Tibial nerve (tissue), 4 donors: Measurements from ENCODE around the gene SDHD.

Experiments
- EP300 ChIP-seq, 2 donors: sonication (generic); formaldehyde crosslinking; IDR thresholded peaks; one replicate each; pipeline ENCODE4 v1.6.1; 2017; ENCODE audit warnings: antibody characterized with exemption in 2 of 2, mild to moderate bottlenecking in 1 of 2
- POLR2A ChIP-seq, 2 donors: fragments of 450-650 bp; IDR thresholded peaks; one replicate each; pipeline ENCODE4 v1.6.1; 2017; ENCODE audit warnings: antibody characterized with exemption in 2 of 2, mild to moderate bottlenecking in 2 of 2, moderate library complexity in 2 of 2
- TF ChIP-seq, protein P1 (sequence below), 5 experiments: fragments of 200-600 bp in 3 of 5; fragments of 450-650 bp in 2 of 5; sonication (generic) in 3 of 5; IDR thresholded peaks; one replicate each; pipeline ENCODE4 v1.5.1; 2016 to 2019; ENCODE audit warnings: antibody characterized with exemption in 5 of 5, mild to moderate bottlenecking in 3 of 5, moderate library complexity in 2 of 5

DNA sequence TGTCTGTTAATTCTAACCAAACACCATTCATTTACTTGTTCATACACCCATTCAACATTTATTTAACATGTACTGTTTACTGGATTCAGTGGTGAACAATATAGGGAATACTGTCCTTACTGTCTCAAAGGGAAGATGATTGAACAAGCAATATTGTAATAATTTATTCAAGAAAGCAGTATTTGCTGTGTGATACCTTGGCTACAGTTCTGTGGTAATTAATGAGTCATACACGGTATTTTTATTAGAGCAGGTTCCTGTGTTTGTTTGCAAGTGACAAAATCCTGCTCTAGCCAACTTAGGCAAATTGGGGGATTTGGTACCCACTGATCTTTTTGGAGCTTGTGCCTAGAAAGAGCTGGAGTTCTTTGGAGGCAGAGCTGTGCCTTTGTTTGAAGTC lies 28.6 kb upstream of the SDHD start:
- TF ChIP-seq EP300 (IDR thresholded peaks at IDR 0.05), result no peak
- TF ChIP-seq, protein P1, sequence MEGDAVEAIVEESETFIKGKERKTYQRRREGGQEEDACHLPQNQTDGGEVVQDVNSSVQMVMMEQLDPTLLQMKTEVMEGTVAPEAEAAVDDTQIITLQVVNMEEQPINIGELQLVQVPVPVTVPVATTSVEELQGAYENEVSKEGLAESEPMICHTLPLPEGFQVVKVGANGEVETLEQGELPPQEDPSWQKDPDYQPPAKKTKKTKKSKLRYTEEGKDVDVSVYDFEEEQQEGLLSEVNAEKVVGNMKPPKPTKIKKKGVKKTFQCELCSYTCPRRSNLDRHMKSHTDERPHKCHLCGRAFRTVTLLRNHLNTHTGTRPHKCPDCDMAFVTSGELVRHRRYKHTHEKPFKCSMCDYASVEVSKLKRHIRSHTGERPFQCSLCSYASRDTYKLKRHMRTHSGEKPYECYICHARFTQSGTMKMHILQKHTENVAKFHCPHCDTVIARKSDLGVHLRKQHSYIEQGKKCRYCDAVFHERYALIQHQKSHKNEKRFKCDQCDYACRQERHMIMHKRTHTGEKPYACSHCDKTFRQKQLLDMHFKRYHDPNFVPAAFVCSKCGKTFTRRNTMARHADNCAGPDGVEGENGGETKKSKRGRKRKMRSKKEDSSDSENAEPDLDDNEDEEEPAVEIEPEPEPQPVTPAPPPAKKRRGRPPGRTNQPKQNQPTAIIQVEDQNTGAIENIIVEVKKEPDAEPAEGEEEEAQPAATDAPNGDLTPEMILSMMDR (IDR thresholded peaks at IDR 0.05), result no peak
- TF ChIP-seq POLR2A (IDR thresholded peaks at IDR 0.05), result no peak
